ENCODE results near the gene THSD7B.

Gene THSD7B

DNA sequence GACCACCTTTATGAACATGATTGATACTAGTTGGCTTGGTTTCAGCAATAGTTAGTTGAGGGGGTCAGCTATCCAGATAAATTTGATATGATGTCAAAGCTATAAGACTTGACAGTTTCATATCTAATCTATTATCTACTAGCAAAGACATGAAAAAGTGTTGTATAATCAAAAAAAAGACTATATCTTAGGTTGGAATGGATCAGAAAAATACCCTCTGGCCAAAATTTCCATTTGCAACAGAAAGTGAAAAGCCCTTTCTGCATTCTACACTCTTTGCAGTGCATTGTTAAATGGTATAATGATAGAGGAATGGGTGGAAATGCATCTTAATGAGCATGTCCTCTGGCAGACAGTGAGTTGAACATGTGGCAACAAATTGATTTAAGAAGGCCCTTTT is 242.6 kb downstream of the THSD7B start:
- Histone ChIP-seq H3K36me3 (ENCODE audit: control insufficient read depth in 1 of 2, insufficient read depth in 2 of 2, low read depth in 1 of 2, low read length in 2 of 2) (no peaks in the 10 kb centered on the region), H3K4ac (ENCODE audit: low read depth in 1 of 2, low read length in 2 of 2) (no peak overlapping the region), H3K9ac (ENCODE audit: low read length) (no peak overlapping the region), H3K27ac (ENCODE audit: low read length, poor library complexity, severe bottlenecking) (no peak overlapping the region), H3K14ac (ENCODE audit: low read length in 2 of 2) (no peak overlapping the region), H2BK120ac (ENCODE audit: low read depth, low read length) (no peak overlapping the region), H3K4me1 (ENCODE audit: control insufficient read depth, insufficient read depth, low read depth, low read length) (no peaks in the 10 kb centered on the region), H3K79me1 (replicated peaks; ENCODE audit: low read length, poor library complexity, severe bottlenecking) (no peaks in the 10 kb centered on the region), H3K4me3 (ENCODE audit: insufficient read depth in 1 of 2, low read depth in 1 of 2, low read length in 2 of 2) (no peak overlapping the region), H2AFZ (ENCODE audit: low read depth, low read length) (no peak overlapping the region), H3K27me3 (ENCODE audit: control insufficient read depth in 1 of 2, insufficient read depth in 1 of 2, low read length in 2 of 2) (no peaks in the 10 kb centered on the region), H2BK12ac (ENCODE audit: low read length in 2 of 2) (no peak overlapping the region), H3K18ac (ENCODE audit: low read depth in 1 of 2, low read length in 2 of 2) (no peak overlapping the region), H4K91ac (ENCODE audit: low read length) (no peak overlapping the region), H2AK5ac (ENCODE audit: low read length, severe bottlenecking) (no peak overlapping the region), H3K4me2 (ENCODE audit: low read length, poor library complexity, severe bottlenecking) (no peak overlapping the region), H3K23ac (ENCODE audit: low read length in 2 of 2) (no peak overlapping the region), H3K9me3 (ENCODE audit: control insufficient read depth, low read length) (no peaks in the 10 kb centered on the region), H4K8ac (ENCODE audit: low read length) (no peak overlapping the region), H2BK15ac (ENCODE audit: low read depth, poor library complexity, severe bottlenecking) (no peak overlapping the region), H2BK5ac (ENCODE audit: low read depth, low read length, poor library complexity, severe bottlenecking) (no peak overlapping the region)
- no peak for DNase-seq

GRCh38 chr2:137009953-137010352 is 244.6 kb downstream of the THSD7B start:
- no peaks in the 10 kb centered on the region for H3K36me3 ChIP-seq (ENCODE audit: control insufficient read depth in 1 of 2, insufficient read depth in 2 of 2, low read depth in 1 of 2, low read length in 2 of 2)
- H2BK120ac ChIP-seq (ENCODE audit: low read depth, low read length) = no peak overlapping the region
- no peak overlapping the region for H3K9ac ChIP-seq (ENCODE audit: low read length)
- no peak overlapping the region for H3K23ac ChIP-seq (ENCODE audit: low read length in 2 of 2)
- no peak overlapping the region for H2BK12ac ChIP-seq (ENCODE audit: low read length in 2 of 2)
- H3K4ac ChIP-seq (ENCODE audit: low read depth in 1 of 2, low read length in 2 of 2) = no peak overlapping the region
- H4K8ac ChIP-seq (ENCODE audit: low read length) = no peak overlapping the region
- DNase-seq = no peak
- no peaks in the 10 kb centered on the region for H3K27me3 ChIP-seq (ENCODE audit: control insufficient read depth in 1 of 2, insufficient read depth in 1 of 2, low read length in 2 of 2)
- H3K4me2 ChIP-seq (ENCODE audit: low read length, poor library complexity, severe bottlenecking) = no peak overlapping the region
- no peak overlapping the region for H2AK5ac ChIP-seq (ENCODE audit: low read length, severe bottlenecking)
- H2AFZ ChIP-seq (ENCODE audit: low read depth, low read length) = no peak overlapping the region
- no peak overlapping the region for H4K91ac ChIP-seq (ENCODE audit: low read length)
- H2BK15ac ChIP-seq (ENCODE audit: low read depth, poor library complexity, severe bottlenecking) = no peak overlapping the region
- H2BK5ac ChIP-seq (ENCODE audit: low read depth, low read length, poor library complexity, severe bottlenecking) = no peak overlapping the region
- 46% methylated on average over 1 of the region's 2 CpGs for WGBS
- no peaks in the 10 kb centered on the region for H3K79me1 ChIP-seq (replicated peaks; ENCODE audit: low read length, poor library complexity, severe bottlenecking)
- no peak overlapping the region for H3K27ac ChIP-seq (ENCODE audit: low read length, poor library complexity, severe bottlenecking)
- no peak overlapping the region for H3K4me3 ChIP-seq (ENCODE audit: insufficient read depth in 1 of 2, low read depth in 1 of 2, low read length in 2 of 2)
- H3K9me3 ChIP-seq (ENCODE audit: control insufficient read depth, low read length) = no peaks in the 10 kb centered on the region
- no peak overlapping the region for H3K18ac ChIP-seq (ENCODE audit: low read depth in 1 of 2, low read length in 2 of 2)
- H3K14ac ChIP-seq (ENCODE audit: low read length in 2 of 2) = no peak overlapping the region
- H3K4me1 ChIP-seq (ENCODE audit: control insufficient read depth, insufficient read depth, low read depth, low read length) = no peaks in the 10 kb centered on the region

- no peaks in the 10 kb centered on the region for H3K9me3 ChIP-seq (ENCODE audit: control insufficient read depth, low read length)
- WGBS = 81% methylated on average over 10 of the region's 11 CpGs
- no peak overlapping the region for H2BK12ac ChIP-seq (ENCODE audit: low read length in 2 of 2)
- H3K4me1 ChIP-seq (ENCODE audit: control insufficient read depth, insufficient read depth, low read depth, low read length) = no peaks in the 10 kb centered on the region
- H3K79me1 ChIP-seq (replicated peaks; ENCODE audit: low read length, poor library complexity, severe bottlenecking) = no peaks in the 10 kb centered on the region
- no peak overlapping the region for H4K8ac ChIP-seq (ENCODE audit: low read length)
- H3K4me2 ChIP-seq (ENCODE audit: low read length, poor library complexity, severe bottlenecking) = no peak overlapping the region
- H3K4ac ChIP-seq (ENCODE audit: low read depth in 1 of 2, low read length in 2 of 2) = no peak overlapping the region
- H3K14ac ChIP-seq (ENCODE audit: low read length in 2 of 2) = no peak overlapping the region
- H2BK15ac ChIP-seq (ENCODE audit: low read depth, poor library complexity, severe bottlenecking) = no peak overlapping the region
- H3K27me3 ChIP-seq (ENCODE audit: control insufficient read depth in 1 of 2, insufficient read depth in 1 of 2, low read length in 2 of 2) = no peaks in the 10 kb centered on the region
- no peak for DNase-seq
- no peak overlapping the region for H3K4me3 ChIP-seq (ENCODE audit: insufficient read depth in 1 of 2, low read depth in 1 of 2, low read length in 2 of 2)
- no peak overlapping the region for H2BK120ac ChIP-seq (ENCODE audit: low read depth, low read length)
- no peak overlapping the region for H2AK5ac ChIP-seq (ENCODE audit: low read length, severe bottlenecking)
- H3K23ac ChIP-seq (ENCODE audit: low read length in 2 of 2) = no peak overlapping the region
- no peak overlapping the region for H2AFZ ChIP-seq (ENCODE audit: low read depth, low read length)
- no peak overlapping the region for H2BK5ac ChIP-seq (ENCODE audit: low read depth, low read length, poor library complexity, severe bottlenecking)
- no peak overlapping the region for H3K9ac ChIP-seq (ENCODE audit: low read length)
- H3K27ac ChIP-seq (ENCODE audit: low read length, poor library complexity, severe bottlenecking) = no peak overlapping the region
- no peak overlapping the region for H4K91ac ChIP-seq (ENCODE audit: low read length)
- no peaks in the 10 kb centered on the region for H3K36me3 ChIP-seq (ENCODE audit: control insufficient read depth in 1 of 2, insufficient read depth in 2 of 2, low read depth in 1 of 2, low read length in 2 of 2)
- no peak overlapping the region for H3K18ac ChIP-seq (ENCODE audit: low read depth in 1 of 2, low read length in 2 of 2)
These were observed 255.3 kb downstream of the THSD7B start for GRCh38 chr2:137020452-137021196.

DNA sequence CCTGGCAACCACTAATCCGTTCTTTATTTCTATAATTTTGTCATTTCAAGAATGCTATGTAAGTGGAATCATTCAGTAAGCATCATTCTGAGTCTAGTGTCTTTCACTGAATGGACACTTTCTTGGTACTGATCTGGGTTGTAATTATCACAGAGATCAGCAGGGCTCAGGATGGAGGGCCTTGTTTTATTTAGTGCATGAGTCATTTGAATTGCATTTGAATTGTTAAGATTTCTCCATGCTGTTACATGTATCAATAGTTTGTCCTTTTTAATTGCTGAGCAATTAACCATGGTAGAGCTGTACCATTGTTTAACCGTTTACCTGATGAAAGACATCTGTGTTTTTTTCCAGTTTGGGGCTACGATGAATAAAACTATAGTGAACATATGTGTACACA is 256.4 kb downstream of the THSD7B start:
- Histone ChIP-seq H2BK120ac (ENCODE audit: low read depth, low read length) (no peak overlapping the region), H4K91ac (ENCODE audit: low read length) (no peak overlapping the region), H4K8ac (ENCODE audit: low read length) (no peak overlapping the region), H3K27ac (ENCODE audit: low read length, poor library complexity, severe bottlenecking) (no peak overlapping the region), H3K4me3 (ENCODE audit: insufficient read depth in 1 of 2, low read depth in 1 of 2, low read length in 2 of 2) (no peak overlapping the region), H3K36me3 (ENCODE audit: control insufficient read depth in 1 of 2, insufficient read depth in 2 of 2, low read depth in 1 of 2, low read length in 2 of 2) (no peaks in the 10 kb centered on the region), H2AFZ (ENCODE audit: low read depth, low read length) (no peak overlapping the region), H3K18ac (ENCODE audit: low read depth in 1 of 2, low read length in 2 of 2) (no peak overlapping the region), H3K14ac (ENCODE audit: low read length in 2 of 2) (no peak overlapping the region), H3K4me1 (ENCODE audit: control insufficient read depth, insufficient read depth, low read depth, low read length) (no peaks in the 10 kb centered on the region), H3K9ac (ENCODE audit: low read length) (no peak overlapping the region), H3K4ac (ENCODE audit: low read depth in 1 of 2, low read length in 2 of 2) (no peak overlapping the region), H2BK12ac (ENCODE audit: low read length in 2 of 2) (no peak overlapping the region), H2BK5ac (ENCODE audit: low read depth, low read length, poor library complexity, severe bottlenecking) (no peak overlapping the region), H3K23ac (ENCODE audit: low read length in 2 of 2) (no peak overlapping the region), H3K9me3 (ENCODE audit: control insufficient read depth, low read length) (no peaks in the 10 kb centered on the region), H3K27me3 (ENCODE audit: control insufficient read depth in 1 of 2, insufficient read depth in 1 of 2, low read length in 2 of 2) (no peaks in the 10 kb centered on the region), H3K4me2 (ENCODE audit: low read length, poor library complexity, severe bottlenecking) (no peak overlapping the region), H2AK5ac (ENCODE audit: low read length, severe bottlenecking) (no peak overlapping the region), H3K79me1 (replicated peaks; ENCODE audit: low read length, poor library complexity, severe bottlenecking) (no peaks in the 10 kb centered on the region), H2BK15ac (ENCODE audit: low read depth, poor library complexity, severe bottlenecking) (no peak overlapping the region)
- WGBS = 71% methylated on average over 2 of the region's 3 CpGs
- DNase-seq = no peak

Measured in mesenchymal stem cell (in vitro differentiated cells and primary cell).